ENCODE results near the gene BATF.

- no peak for TF ChIP-seq CTCF (IDR thresholded peaks at IDR 0.05 in 4 of 5, conservative IDR thresholded peaks at IDR 0.05 in 1 of 5)
- TF ChIP-seq POLR2A (IDR thresholded peaks at IDR 0.05): no peak
These were observed 46.5 kb downstream of the BATF start for GRCh38 chr14:75568791-75569190.

Measured in gastrocnemius medialis (tissue), 4 donors.